HepG2 (cell line): ENCODE measurements around the gene MST1R. TPM values are rescaled to one million over a fixed set of nuclear protein-coding genes. Genes with fewer than 3 reads are reported as not detected.

Experiments used
- ATAC-seq: fragments of 200-7000 bp; cut with Tn5 transposase; 3 replicates; pipeline ENCODE4 v1.9.1; 2020; ENCODE audit warnings: mild to moderate bottlenecking, moderate library complexity
- BruUV-seq: library from RNA; stranded (reverse); fragments of 400-500 nt; replicated peaks from 2 replicates; lab custom pipeline; 2021; lab: Mats Ljungman, UMichigan
- CTCF ChIA-PET: fragments of 300-600 bp; formaldehyde crosslinking; extraction: SDS; loops from one replicate; lab custom pipeline; 2021; ENCODE audit warnings: low total read pairs, inconsistent platforms, low intra/inter-chr PET ratio; lab: Yijun Ruan, JAX
- POLR2A ChIA-PET: fragments of 350-600 bp; sonication (Branson Sonifier 250); formaldehyde crosslinking; loops from one replicate; lab custom pipeline; 2020; ENCODE audit warnings: antibody characterized with exemption, inconsistent platforms; lab: Yijun Ruan, JAX
- DNase-seq: peaks from one replicate; pipeline ENCODE4 v3.0.0-alpha.2; 2015; ENCODE audit warnings: low spot score
- FAIRE-seq: peaks from 3 replicates; lab custom pipeline; 2011; peaks lifted over from hg19 to GRCh38; lab: Jason Lieb, UNC
- H2AFZ ChIP-seq: one replicate; pipeline ENCODE4 v1.6.1; 2011; ENCODE audit warnings: low read length, inconsistent platforms
- H3K27ac ChIP-seq: fragments of 300-600 bp; 3 replicates; pipeline ENCODE4 v1.8.0; 2011; ENCODE audit warnings: mixed run types, mild to moderate bottlenecking, mixed read lengths, low read length, inconsistent platforms; ENCODE audit not compliant: insufficient read depth; ENCODE audit errors: extremely low read length
- H3K27me3 ChIP-seq, 2 experiments: fragments of 200-600 bp in 1 of 2; 2 replicates in 1 of 2; 3 replicates in 1 of 2; pipeline versions ENCODE4 v1.6.0 to v1.8.0; 2011; ENCODE audit warnings: low read length in 2 of 2, mild to moderate bottlenecking in 2 of 2, moderate library complexity in 2 of 2, inconsistent platforms in 1 of 2; ENCODE audit not compliant: insufficient read depth in 2 of 2, control insufficient read depth in 1 of 2
- H3K36me3 ChIP-seq, 2 experiments: fragments of 200-600 bp in 1 of 2; replicated peaks in 1 of 2; 2 replicates in 1 of 2; 3 replicates in 1 of 2; pipeline versions ENCODE4 v1.5.1 to v1.8.0; 2011; ENCODE audit warnings: low read length in 2 of 2, inconsistent platforms in 1 of 2; ENCODE audit not compliant: insufficient read depth in 2 of 2, control insufficient read depth in 1 of 2
- H3K4me1 ChIP-seq: 2 replicates; pipeline ENCODE4 v1.5.1; 2012; ENCODE audit warnings: low read length, inconsistent platforms; ENCODE audit not compliant: insufficient read depth
- H3K4me2 ChIP-seq: 2 replicates; pipeline ENCODE4 v1.6.0; 2011; ENCODE audit warnings: low read depth, low read length, inconsistent platforms
- H3K4me3 ChIP-seq, 3 experiments: fragments of 200-600 bp in 1 of 3; sonication (generic), shearing (Covaris generic) in 1 of 3; replicated peaks in 1 of 3; 2 replicates each; pipeline ENCODE4 v1.5.1; 2011 to 2016; ENCODE audit warnings: low read length in 3 of 3, inconsistent platforms in 2 of 3, low read depth in 2 of 3, mild to moderate bottlenecking in 2 of 3, control low read depth in 1 of 3, mixed read lengths in 1 of 3; ENCODE audit not compliant: insufficient read depth in 1 of 3
- H3K79me2 ChIP-seq: one replicate; pipeline ENCODE4 v1.6.1; 2011; ENCODE audit warnings: low read length, inconsistent platforms; ENCODE audit not compliant: insufficient read depth
- H3K9ac ChIP-seq: 2 replicates; pipeline ENCODE4 v1.6.0; 2011; ENCODE audit warnings: mild to moderate bottlenecking, low read depth, low read length, inconsistent platforms; ENCODE audit not compliant: insufficient read depth
- H3K9me3 ChIP-seq: 2 replicates; pipeline ENCODE4 v1.5.1; 2012; ENCODE audit warnings: mild to moderate bottlenecking, low read length
- H4K20me1 ChIP-seq: 2 replicates; pipeline ENCODE4 v1.6.0; 2011; ENCODE audit warnings: inconsistent platforms, mild to moderate bottlenecking, low read length, moderate library complexity; ENCODE audit not compliant: insufficient read depth
- BRD4 ChIP-seq: sonication (generic); formaldehyde crosslinking; IDR thresholded peaks from 2 replicates; pipeline ENCODE4 v1.4.0; 2020; ENCODE audit warnings: missing genetic modification reagents
- DNMT1 ChIP-seq: sonication (generic); formaldehyde crosslinking; IDR thresholded peaks from 2 replicates; pipeline ENCODE4 v1.5.1; 2020; ENCODE audit warnings: mild to moderate bottlenecking, missing genetic modification reagents
- HIC2 ChIP-seq: sonication (generic); formaldehyde crosslinking; IDR thresholded peaks from 2 replicates; pipeline ENCODE4 v1.9.0; 2022; ENCODE audit warnings: low read depth, missing genetic modification reagents
- HNF4A ChIP-seq: sonication (generic); formaldehyde crosslinking; IDR thresholded peaks from 2 replicates; pipeline ENCODE4 v1.4.0; 2020; ENCODE audit warnings: missing genetic modification reagents
- IKZF5 ChIP-seq: IDR thresholded peaks from 2 replicates; pipeline ENCODE4 v1.6.1; 2018; ENCODE audit warnings: missing genetic modification reagents, mild to moderate bottlenecking, missing compliant biosample characterization
- JARID2 ChIP-seq: sonication (generic); formaldehyde crosslinking; IDR thresholded peaks from 2 replicates; pipeline ENCODE4 v1.8.1; 2023; ENCODE audit warnings: missing genetic modification reagents, inconsistent platforms; ENCODE audit not compliant: insufficient replicate concordance
- MTA1 ChIP-seq: sonication (generic); formaldehyde crosslinking; IDR thresholded peaks from 2 replicates; pipeline ENCODE4 v1.4.0; 2020; ENCODE audit warnings: missing genetic modification reagents, mild to moderate bottlenecking, borderline replicate concordance
- SALL1 ChIP-seq: sonication (generic); formaldehyde crosslinking; IDR thresholded peaks from 2 replicates; pipeline ENCODE4 v1.8.0; 2022; ENCODE audit warnings: mild to moderate bottlenecking, missing genetic modification reagents
- TERF1 ChIP-seq: sonication (generic); formaldehyde crosslinking; IDR thresholded peaks from 2 replicates; pipeline ENCODE4 v1.8.0; 2022; ENCODE audit warnings: mild to moderate bottlenecking, missing genetic modification reagents, moderate library complexity
- THAP7 ChIP-seq: sonication (generic); formaldehyde crosslinking; IDR thresholded peaks from 2 replicates; pipeline ENCODE4 v1.8.1; 2023; ENCODE audit warnings: mild to moderate bottlenecking, missing genetic modification reagents
- ZBTB26 ChIP-seq: IDR thresholded peaks from 2 replicates; pipeline ENCODE4 v1.6.1; 2016; ENCODE audit warnings: missing compliant biosample characterization, missing genetic modification reagents, borderline replicate concordance
- ZFP36L1 ChIP-seq: sonication (generic); formaldehyde crosslinking; IDR thresholded peaks from 2 replicates; pipeline ENCODE4 v1.8.0; 2022; ENCODE audit warnings: mild to moderate bottlenecking, missing genetic modification reagents, moderate library complexity
- ZFY ChIP-seq: sonication (generic); formaldehyde crosslinking; IDR thresholded peaks from 2 replicates; pipeline ENCODE4 v1.4.0; 2020; ENCODE audit warnings: missing genetic modification reagents
- ZNF883 ChIP-seq: sonication (generic); formaldehyde crosslinking; IDR thresholded peaks from 2 replicates; pipeline ENCODE4 v1.5.1; 2020; ENCODE audit warnings: mild to moderate bottlenecking, missing genetic modification reagents; ENCODE audit errors: not compliant biosample characterization
- WGBS: methylation state at CpG from one replicate; pipeline ENCODE4 v1.1.6; 2017; ENCODE audit warnings: low lambda C conversion rate; 5-methylcytosine and 5-hydroxymethylcytosine counted together
- in situ Hi-C: cut with HindIII; loops from 2 replicates; pipeline ENCODE4 v1.10.0; 2017; ENCODE audit warnings: low pct_unique_long_range_greater_than_20kb; ENCODE audit not compliant: extremely low pct_ligation_motif_present
- intact Hi-C: fragments of 100-400 bp; cut with micrococcal nuclease; formaldehyde crosslinking; loops from one replicate; pipeline ENCODE4 v1.10.0; 2022; ENCODE audit not compliant: unreplicated experiment
- polyA plus RNA-seq, 8 experiments: library from polyadenylated mRNA; depleted of rRNA in 3 of 8; stranded (reverse) in 7 of 8; unstranded in 1 of 8; fragments of >200 nt; fragmentation: Illumina TruSeq in 4 of 8; extraction: Trizol in 4 of 8; gene quantifications; 2 replicates each; pipeline versions ENCODE4 v1.2.1 to v1.2.3, GENCODE V29; 2011 to 2016; ENCODE audit warnings: low read depth in 4 of 8, missing spikeins in 1 of 8, mixed read lengths in 1 of 8; ENCODE audit not compliant: insufficient read depth in 1 of 8
- total RNA-seq, 5 experiments: library from RNA; depleted of rRNA; stranded (reverse); fragments of >200 nt; fragmentation: Illumina TruSeq; extraction: Trizol; gene quantifications; 2 replicates each; pipeline ENCODE4 v1.2.3, GENCODE V29; 2016; ENCODE audit warnings: low read depth in 1 of 5

MST1R gene
- total and polyA plus RNA-seq, 2 of the 13 experiments (the other 11 are each of a cell fraction or from before 2014, with no cell fraction given), result 0.11 to 0.77 TPM

- TF ChIP-seq IKZF5 (CRISPR knock-in tag) (peak; percentile 77), ZFP36L1 (peak; percentile 39; the same call in 1 of the 2 replicates), JARID2 (CRISPR knock-in tag) (no peak)
These were observed 25.9 kb upstream of the MST1R start, which contains the start of gene MON1A (continued) for GRCh38 chr3:49929291-49930167.

GRCh38 chr3:49928481-49929017, 24.9 kb upstream of the MST1R start:
- FAIRE-seq (no peak), ATAC-seq (no peak), DNase-seq (no peak)
- H3K79me2 ChIP-seq, result no peaks in the 10 kb centered on the region
- no peaks in the 10 kb centered on the region for H3K9me3 ChIP-seq
- H3K4me3 ChIP-seq, result peak overlapping the region; percentile 68 to 83 (median 70); a peak in 5 of 6 replicates
- no peak overlapping the region for H2AFZ ChIP-seq
- no peaks in the 10 kb centered on the region for H3K36me3 ChIP-seq
- intact Hi-C loops (no loop called here), in situ Hi-C loops (no loop called here)
- BruUV-seq, result no TSS peak
- peaks cover 59% of the 10 kb centered on the region for H3K4me1 ChIP-seq
- peak overlapping the region; percentile 66 for H3K9ac ChIP-seq
- ChIA-PET CTCF (no interaction called here), POLR2A (interaction anchor here (0.7 to 3.0 kb wide), 6 partner anchors 11 to 133 kb away, joined by 3 to 93 read pairs (median 5); partner anchors contain the start of genes INKA1, RBM6 and UBA7)
- H4K20me1 ChIP-seq, result no peaks in the 10 kb centered on the region
- H3K27ac ChIP-seq, result peak overlapping the region; percentile 30
- 28% methylated on average over 5 of the region's 5 CpGs for WGBS
- peak overlapping the region; percentile 85 for H3K4me2 ChIP-seq
- no peaks in the 10 kb centered on the region for H3K27me3 ChIP-seq
- 0 out of 2 replicates have a peak, but pooled peaks have one; percentile 38 for TF ChIP-seq BRD4
- no peak for TF ChIP-seq DNMT1 (CRISPR knock-in tag)
- peak; percentile 55; the same call in 1 of the 2 replicates for TF ChIP-seq HNF4A (CRISPR knock-in tag)
- TF ChIP-seq SALL1, result 0 out of 2 replicates have a peak, but pooled peaks have one; percentile 7
- 0 out of 2 replicates have a peak, but pooled peaks have one; percentile 32 for TF ChIP-seq MTA1 (CRISPR knock-in tag)
- no peak for TF ChIP-seq ZBTB26
- no peak for TF ChIP-seq ZNF883
- peak; percentile 93 for TF ChIP-seq THAP7
- 0 out of 2 replicates have a peak, but pooled peaks have one; percentile 48 for TF ChIP-seq HIC2 (CRISPR knock-in tag)
- TF ChIP-seq ZFY (CRISPR knock-in tag), result peak; percentile 33; the same call in 1 of the 2 replicates
- 0 out of 2 replicates have a peak, but pooled peaks have one; percentile 64 for TF ChIP-seq TERF1 (CRISPR knock-in tag)
